Measurements from ENCODE around the gene CHN2. TPM values are rescaled to one million over a fixed set of nuclear protein-coding genes. Genes with fewer than 3 reads are reported as not detected.

Gene CHN2
- total RNA-seq, 1 experiment from 2014 or later: 7.7 TPM

GRCh38 chr7:29430279-29430949 is 235.8 kb downstream of the CHN2 start:
- Histone ChIP-seq H3F3A (ENCODE audit: low read length, unreplicated experiment) (no peaks in the 10 kb centered on the region), H3K27me3 (ENCODE audit: low read length) (no peaks in the 10 kb centered on the region), H3K4me3 (ENCODE audit: low read length) (no peak overlapping the region), H3K4me1 (ENCODE audit: insufficient read depth, low read length) (no peaks in the 10 kb centered on the region), H2AFZ (ENCODE audit: low read length) (no peak overlapping the region), H3K9ac (ENCODE audit: low read length) (no peak overlapping the region), H3K9me3 (ENCODE audit: low read length) (no peaks in the 10 kb centered on the region), H3K79me2 (ENCODE audit: low read length) (no peaks in the 10 kb centered on the region), H3K4me2 (ENCODE audit: low read length) (no peak overlapping the region), H4K20me1 (ENCODE audit: low read length) (no peaks in the 10 kb centered on the region), H3K36me3 (ENCODE audit: low read depth, low read length) (no peaks in the 10 kb centered on the region), H3K27ac (ENCODE audit: low read length) (no peak overlapping the region), H3K9me2 (replicated peaks; ENCODE audit: low read length) (no peaks in the 10 kb centered on the region)
- no TSS peak for BruUV-seq (replicated peaks)
- DNase-seq: no peak
- CTCF ChIA-PET: no interaction called here
- POLR2A ChIA-PET (ENCODE audit: unreplicated experiment): no interaction called here
- no peak for ATAC-seq
- intact Hi-C loops (cut with micrococcal nuclease): no loop called here
- TF ChIP-seq EZH2phosphoT487 (IDR thresholded peaks at IDR 0.05; ENCODE audit: borderline replicate concordance, low read length) (no peak), EZH2 (IDR thresholded peaks at IDR 0.05; ENCODE audit: low read length, unreplicated experiment) (no peak), CTCF (conservative IDR thresholded peaks at IDR 0.05; ENCODE audit: low read depth, low read length) (no peak)

- BruUV-seq (replicated peaks): no TSS peak
- CTCF ChIA-PET: no interaction called here
- POLR2A ChIA-PET (ENCODE audit: unreplicated experiment): no interaction called here
These were observed 237.1 kb downstream of the CHN2 start for GRCh38 chr7:29431686-29432085.

More at GRCh38 chr7:29431686-29432085, 237.1 kb downstream of the CHN2 start:
- H3K4me1 ChIP-seq (ENCODE audit: insufficient read depth, low read length): no peaks in the 10 kb centered on the region
- no peak overlapping the region for H3K9ac ChIP-seq (ENCODE audit: low read length)
- H3K9me2 ChIP-seq (replicated peaks; ENCODE audit: low read length): no peaks in the 10 kb centered on the region
- intact Hi-C loops (cut with micrococcal nuclease): no loop called here
- no peaks in the 10 kb centered on the region for H3K27me3 ChIP-seq (ENCODE audit: low read length)
- no peak overlapping the region for H2AFZ ChIP-seq (ENCODE audit: low read length)
- no peak for ATAC-seq
- H4K20me1 ChIP-seq (ENCODE audit: low read length): no peaks in the 10 kb centered on the region
- no peaks in the 10 kb centered on the region for H3F3A ChIP-seq (ENCODE audit: low read length, unreplicated experiment)
- H3K4me2 ChIP-seq (ENCODE audit: low read length): no peak overlapping the region
- TF ChIP-seq CTCF (conservative IDR thresholded peaks at IDR 0.05; ENCODE audit: low read depth, low read length): no peak
- TF ChIP-seq EZH2phosphoT487 (IDR thresholded peaks at IDR 0.05; ENCODE audit: borderline replicate concordance, low read length): no peak
- no peak for TF ChIP-seq EZH2 (IDR thresholded peaks at IDR 0.05; ENCODE audit: low read length, unreplicated experiment)
- no peak for DNase-seq
- H3K9me3 ChIP-seq (ENCODE audit: low read length): no peaks in the 10 kb centered on the region
- no peak overlapping the region for H3K4me3 ChIP-seq (ENCODE audit: low read length)
- H3K36me3 ChIP-seq (ENCODE audit: low read depth, low read length): no peaks in the 10 kb centered on the region
- H3K27ac ChIP-seq (ENCODE audit: low read length): no peak overlapping the region
- no peaks in the 10 kb centered on the region for H3K79me2 ChIP-seq (ENCODE audit: low read length)
